GM18867 (cell line): Measurements from ENCODE around the gene TXNDC11.

Source experiments
- ATAC-seq: cut with Tn5 transposase; IDR thresholded peaks from one replicate; pipeline ENCODE4 v1.9.1; 2021; ENCODE audit warnings: mild to moderate bottlenecking, moderate library complexity; ENCODE audit not compliant: unreplicated experiment

The TXNDC11 gene

GRCh38 chr16:11721781-11722467 is 20.7 kb downstream of the TXNDC11 start:
- no peak for ATAC-seq

DNA sequence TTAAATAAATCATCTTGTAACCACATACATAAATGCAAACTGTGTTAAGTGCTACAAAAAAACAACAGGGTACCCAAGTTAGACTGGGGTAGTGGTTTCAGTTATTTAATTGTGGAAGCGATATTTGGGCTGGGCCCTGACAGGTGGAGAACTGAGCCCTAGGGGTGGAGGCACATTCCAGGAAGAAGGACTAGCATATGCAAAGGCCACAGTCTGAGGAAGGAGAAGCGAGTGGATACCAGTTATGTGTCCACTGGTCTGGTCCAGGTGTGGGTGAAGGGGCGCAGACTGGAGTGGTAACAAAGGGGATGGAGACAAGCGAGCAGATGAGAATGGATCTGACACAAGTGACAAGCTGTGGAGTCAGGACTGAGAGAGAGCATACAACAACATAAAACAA is 22.9 kb downstream of the TXNDC11 start:
- ATAC-seq: no peak

DNA sequence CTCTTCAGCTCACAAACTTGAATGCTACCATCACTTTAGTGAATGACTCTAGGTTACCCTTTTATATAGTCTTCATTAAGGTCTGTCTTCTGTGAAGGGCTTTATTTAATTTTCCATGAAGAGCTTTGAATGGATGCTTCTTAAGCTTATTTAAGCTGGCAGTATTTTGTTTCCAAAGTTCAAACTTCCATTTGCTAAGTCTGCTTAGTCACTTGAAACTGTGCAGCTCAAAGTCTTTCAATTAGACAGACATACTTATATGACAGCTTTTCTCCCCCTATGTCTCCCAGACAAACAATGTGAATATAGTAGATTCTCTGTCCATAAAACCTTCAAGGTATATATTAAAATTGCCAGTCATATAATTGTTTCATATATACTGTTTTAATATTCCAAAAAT is 23.5 kb downstream of the TXNDC11 start:
- ATAC-seq: no peak

DNA sequence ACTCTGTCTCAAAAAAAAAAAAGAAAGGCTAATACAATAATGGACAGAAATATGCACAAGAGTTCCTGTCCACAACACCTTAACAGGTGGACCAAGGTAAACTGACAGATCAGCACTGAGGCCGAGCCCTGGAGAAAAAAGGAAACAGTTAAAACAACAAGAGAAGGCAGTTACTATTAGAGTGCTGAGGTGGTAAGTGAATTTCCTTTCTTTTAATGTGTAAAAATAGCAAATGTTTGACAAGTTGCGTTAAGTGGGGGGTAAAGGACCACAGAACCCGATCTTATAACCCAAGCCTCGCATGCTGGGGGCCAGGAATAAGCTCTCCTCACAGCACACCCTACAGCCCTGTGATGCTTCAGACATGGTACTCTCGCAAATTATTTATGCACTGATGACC is 24.8 kb downstream of the TXNDC11 start:
- ATAC-seq: no peak

DNA sequence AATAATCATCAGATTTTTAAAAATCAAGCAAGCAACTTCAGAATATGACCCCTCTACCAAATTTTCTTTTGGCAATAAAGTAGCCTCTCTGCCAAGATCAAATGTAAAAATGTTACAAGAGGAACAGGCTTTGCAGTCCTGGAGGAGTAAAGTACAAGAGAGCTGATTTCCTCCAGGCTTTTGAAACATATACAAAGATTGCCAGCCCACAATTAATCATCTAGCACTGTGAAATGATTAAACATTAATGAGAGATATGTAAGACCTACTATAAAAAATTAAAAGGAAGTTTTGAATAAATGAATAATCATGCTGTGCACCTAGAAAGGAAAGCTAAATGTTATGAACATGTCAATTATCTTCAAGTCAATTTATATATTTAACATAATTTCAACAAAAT is 26.3 kb downstream of the TXNDC11 start:
- ATAC-seq: no peak

- no peak for ATAC-seq
Measured at GRCh38 chr16:11715246-11715947, 27.3 kb downstream of the TXNDC11 start.

DNA sequence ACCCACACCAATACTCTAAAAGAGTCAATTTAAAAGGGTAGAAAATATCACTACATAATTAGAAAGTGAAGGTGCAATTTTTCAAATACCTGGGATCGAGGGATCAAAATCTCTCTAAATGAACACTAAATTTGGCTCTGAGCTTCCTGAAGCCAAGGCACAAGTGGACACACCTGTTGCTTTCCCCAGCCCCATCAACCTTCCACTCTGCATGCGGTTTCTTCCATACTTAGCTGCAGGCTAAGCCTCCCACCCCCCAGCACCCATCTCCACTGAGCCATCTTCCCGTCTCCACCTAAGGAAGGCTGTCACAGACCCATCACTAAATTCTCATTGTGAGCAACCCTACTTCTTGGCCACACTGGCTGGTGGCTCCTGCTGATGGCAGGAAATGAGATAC is 30.5 kb downstream of the TXNDC11 start:
- no peak for ATAC-seq

- no peak for ATAC-seq
Measured at GRCh38 chr16:11711662-11712061, 31.0 kb downstream of the TXNDC11 start.

DNA sequence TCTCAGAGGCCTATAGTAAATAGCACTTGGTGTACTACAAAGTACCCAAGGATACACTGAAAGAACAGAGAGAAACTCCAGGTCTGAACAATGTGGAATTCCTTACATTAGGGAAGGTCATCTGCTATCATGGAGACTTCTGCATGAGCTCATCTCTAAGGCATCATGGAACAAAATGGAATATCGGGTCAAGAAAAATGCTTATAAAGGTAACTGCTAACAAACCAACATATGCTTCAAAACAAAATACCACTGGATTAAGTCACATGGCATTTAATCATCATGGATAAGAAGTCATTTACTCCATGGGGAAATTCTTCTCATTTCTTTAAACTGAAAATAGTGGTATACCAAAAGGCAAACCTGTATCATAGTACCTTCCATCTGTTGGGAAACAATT is 34.2 kb downstream of the TXNDC11 start:
- no peak for ATAC-seq

DNA sequence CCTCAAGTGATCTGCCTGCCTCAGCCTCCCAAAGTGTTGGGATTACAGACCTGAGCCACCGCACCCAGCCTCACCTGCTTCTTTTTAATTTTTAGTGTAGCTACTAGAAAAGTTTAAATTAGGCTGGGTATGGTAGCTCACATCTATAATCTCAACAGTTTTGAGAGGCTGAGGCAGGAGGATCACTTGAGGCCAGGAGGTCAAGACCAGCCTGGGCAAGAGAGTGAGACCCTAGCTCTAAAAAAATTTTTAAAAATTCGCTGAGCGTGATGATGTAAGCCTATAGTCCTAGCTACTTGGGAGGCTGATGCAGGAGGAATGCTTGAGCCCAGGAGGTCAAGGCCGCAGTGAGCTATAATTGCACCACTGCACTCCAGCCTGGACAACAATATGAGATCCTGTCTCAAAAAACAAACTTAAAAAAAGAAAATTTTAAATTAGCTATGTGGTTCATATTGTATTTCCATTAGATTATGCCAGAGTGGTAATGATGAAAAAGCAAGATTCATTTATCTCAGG is 34.9 kb downstream of the TXNDC11 start:
- no peak for ATAC-seq

GRCh38 chr16:11706180-11706742 is 36.4 kb downstream of the TXNDC11 start:
- ATAC-seq: no peak

DNA sequence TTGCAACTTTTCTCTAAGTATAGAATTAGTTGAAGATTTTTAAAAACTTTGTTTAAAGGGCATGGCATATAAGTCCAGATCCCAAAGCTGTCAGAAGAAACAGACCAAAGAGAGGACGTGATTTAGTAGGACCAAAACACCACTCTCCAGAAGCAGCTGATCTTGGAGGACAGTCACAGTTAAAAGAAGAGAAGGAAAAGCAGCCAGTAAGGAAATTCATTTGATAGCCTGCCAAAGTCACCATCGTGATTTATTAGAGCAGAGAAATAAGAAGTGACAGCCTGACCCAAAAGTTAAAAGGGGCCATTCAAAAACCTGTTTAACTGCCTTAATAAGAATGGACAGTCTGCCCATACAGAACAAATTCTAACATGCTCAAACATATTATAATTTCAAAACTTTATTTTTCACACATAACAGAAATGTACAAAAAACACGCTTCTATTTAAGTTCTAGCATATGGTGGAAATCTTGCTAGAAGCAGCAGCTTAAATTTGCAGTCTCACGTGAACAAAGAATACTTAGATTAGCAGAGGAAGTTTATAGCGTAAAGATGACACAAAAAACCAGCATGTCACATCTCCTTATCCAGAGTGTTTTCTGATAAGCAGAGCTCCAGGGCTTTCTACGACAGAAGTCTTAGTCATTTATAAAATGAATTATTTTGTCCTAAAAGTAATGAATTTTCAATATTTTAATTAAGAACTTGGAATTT is 37.2 kb downstream of the TXNDC11 start:
- ATAC-seq: no peak

- ATAC-seq: no peak
Measured at GRCh38 chr16:11700264-11701029, 42.2 kb downstream of the TXNDC11 start.

DNA sequence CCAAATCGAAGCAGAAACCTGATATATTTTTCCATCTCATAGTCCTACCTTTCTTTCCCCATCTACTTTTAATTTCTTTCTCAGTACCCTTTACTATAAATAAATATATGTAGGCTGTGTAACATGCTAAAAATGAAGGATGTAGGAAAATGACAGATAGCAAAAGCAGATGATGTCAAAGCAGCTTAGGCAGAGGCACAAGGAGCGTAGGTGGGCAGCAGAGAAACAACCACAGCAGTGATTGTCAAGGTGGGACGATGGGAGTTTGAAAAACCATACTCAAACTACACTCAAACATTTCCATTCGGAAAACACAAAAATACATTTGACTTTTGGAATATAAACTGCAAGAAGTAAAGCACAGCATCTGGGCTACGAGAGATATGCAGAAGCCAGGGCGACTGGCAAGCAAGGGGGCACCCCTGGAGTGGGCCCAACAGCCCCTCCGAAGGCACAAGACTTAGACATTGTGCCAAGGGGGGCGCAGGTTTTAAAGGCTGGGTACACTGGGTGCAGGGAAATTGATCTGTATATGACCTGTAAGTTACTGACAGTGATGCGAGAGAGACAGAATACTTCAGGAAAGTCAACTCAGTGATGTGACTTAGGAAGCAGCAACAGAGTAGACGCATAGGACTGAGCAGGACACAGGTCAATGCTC is 43.3 kb downstream of the TXNDC11 start:
- ATAC-seq: no peak

DNA sequence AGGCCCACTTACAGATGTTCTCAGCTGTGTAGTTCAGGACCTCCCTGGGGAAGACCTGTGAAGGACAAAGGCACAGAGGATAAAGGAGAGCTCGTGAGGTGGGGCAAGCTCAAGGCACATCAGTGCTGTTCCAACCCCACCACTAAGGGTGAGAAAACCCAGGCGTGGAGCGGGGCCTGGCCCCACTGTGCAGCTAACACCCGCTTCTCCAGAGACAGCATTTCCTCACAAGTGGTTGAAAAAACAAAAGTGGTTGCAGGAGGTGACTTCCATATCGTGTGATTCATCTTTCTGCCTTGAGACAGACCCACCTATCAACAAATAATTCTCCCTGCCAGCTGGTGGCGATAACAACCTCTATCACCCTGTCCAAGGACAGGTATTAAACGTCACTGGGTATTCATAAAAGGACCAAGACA is 44.4 kb downstream of the TXNDC11 start:
- ATAC-seq: no peak

DNA sequence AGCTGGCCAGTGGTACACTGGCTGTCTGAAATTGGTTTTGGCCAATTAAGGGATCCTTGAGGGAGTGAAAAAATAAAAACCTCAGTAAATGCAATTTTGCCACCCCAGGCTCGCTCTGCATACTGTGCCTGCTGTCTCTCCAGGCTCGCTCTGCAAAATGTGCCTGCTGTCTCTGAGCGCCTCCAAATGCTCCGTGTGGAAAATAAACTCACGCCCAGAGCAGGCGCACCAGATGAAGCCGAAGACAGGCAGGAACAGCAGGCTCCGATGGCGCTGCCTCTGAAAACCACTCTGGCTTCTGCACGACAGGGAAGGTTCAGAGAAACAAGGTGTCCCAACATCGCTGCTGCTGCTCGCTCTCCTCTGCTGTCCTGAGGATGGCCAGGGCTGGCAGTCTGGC is 45.3 kb downstream of the TXNDC11 start:
- ATAC-seq: no peak

- no peak for ATAC-seq
Measured at GRCh38 chr16:11696266-11697012, 46.2 kb downstream of the TXNDC11 start.

DNA sequence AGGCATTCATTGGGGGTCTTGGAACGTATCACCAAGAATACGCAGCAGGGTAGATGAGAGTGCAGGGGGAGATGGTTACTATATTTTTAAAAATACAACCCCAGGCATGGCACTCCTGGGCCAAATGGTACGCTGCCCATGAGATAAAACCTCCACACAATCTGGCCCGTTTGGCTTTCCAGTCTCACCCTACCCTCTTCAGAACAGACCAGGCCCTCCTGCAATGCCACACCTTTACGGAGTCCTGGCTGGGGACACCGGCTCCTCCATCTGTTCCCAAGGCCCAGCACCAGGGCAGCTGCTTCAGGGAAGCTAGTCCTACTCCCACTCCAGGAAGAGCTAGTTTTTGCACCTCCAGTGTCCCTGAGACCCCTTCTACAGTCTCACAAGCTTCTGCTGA is 50.0 kb downstream of the TXNDC11 start:
- ATAC-seq: no peak

GRCh38 chr16:11692171-11692570 is 50.5 kb downstream of the TXNDC11 start:
- no peak for ATAC-seq

GRCh38 chr16:11691771-11692170 is 50.9 kb downstream of the TXNDC11 start:
- ATAC-seq: no peak
